WTC11 (cell line): ENCODE measurements around the gene PKP4. TPM values are rescaled to one million over a fixed set of nuclear protein-coding genes. Genes with fewer than 3 reads are reported as not detected.

Experiments used
- ATAC-seq: fragments of 200-7000 bp; cut with Tn5 transposase; 2 replicates; pipeline ENCODE4 v1.10.0; 2021; ENCODE audit warnings: mild to moderate bottlenecking, moderate library complexity
- CTCF ChIA-PET: fragments of 300-600 bp; sonication (Branson Sonifier 250); formaldehyde crosslinking; loops from one replicate; lab custom pipeline; 2021; ENCODE audit warnings: antibody characterized with exemption; lab: Charles Lee
- POLR2A ChIA-PET: fragments of 350-600 bp; sonication (Branson Sonifier 250); formaldehyde crosslinking; loops from one replicate; lab custom pipeline; 2021; ENCODE audit warnings: antibody characterized with exemption; lab: Charles Lee
- DNase-seq: peaks from one replicate; pipeline ENCODE4 v3.0.0; 2021; ENCODE audit warnings: low spot score
- H3K27ac Mint-ChIP-seq: 2 replicates; pipeline ENCODE4 v1.8.0; 2021; ENCODE audit warnings: mixed read lengths
- H3K27me3 Mint-ChIP-seq: 2 replicates; pipeline ENCODE4 v1.8.0; 2021; ENCODE audit warnings: low read depth, mild to moderate bottlenecking, moderate library complexity, mixed read lengths
- H3K36me3 Mint-ChIP-seq: 2 replicates; pipeline ENCODE4 v1.8.0; 2021; ENCODE audit warnings: mixed read lengths
- H3K4me1 Mint-ChIP-seq: 2 replicates; pipeline ENCODE4 v1.8.0; 2022; ENCODE audit warnings: mixed read lengths
- H3K4me3 Mint-ChIP-seq: 2 replicates; pipeline ENCODE4 v1.8.0; 2021; ENCODE audit warnings: mild to moderate bottlenecking, moderate library complexity, mixed read lengths
- H3K9me3 Mint-ChIP-seq: 2 replicates; pipeline ENCODE4 v1.8.0; 2021; ENCODE audit warnings: mixed read lengths
- ATF3 ChIP-seq: sonication (generic); formaldehyde crosslinking; conservative IDR thresholded peaks from 2 replicates; pipeline ENCODE4 v1.8.1; 2022; ENCODE audit warnings: mild to moderate bottlenecking, missing genetic modification reagents
- CREM ChIP-seq: sonication (generic); formaldehyde crosslinking; IDR thresholded peaks from 2 replicates; pipeline ENCODE4 v1.8.1; 2022; ENCODE audit warnings: mild to moderate bottlenecking, missing genetic modification reagents, moderate library complexity
- CTCF ChIP-seq: fragments of 200-600 bp; IDR thresholded peaks from 2 replicates; pipeline ENCODE4 v1.8.0; 2022; ENCODE audit warnings: antibody characterized with exemption
- E2F1 ChIP-seq: sonication (generic); formaldehyde crosslinking; IDR thresholded peaks from 2 replicates; pipeline ENCODE4 v1.8.0; 2022; ENCODE audit warnings: mild to moderate bottlenecking, missing genetic modification reagents
- E2F4 ChIP-seq: sonication (generic); formaldehyde crosslinking; IDR thresholded peaks from 2 replicates; pipeline ENCODE4 v1.8.1; 2022; ENCODE audit warnings: low read depth, mild to moderate bottlenecking, moderate library complexity, missing genetic modification reagents, borderline replicate concordance
- EMX1 ChIP-seq: fragments of 250-450 bp; sonication (Bioruptor Pico); IDR thresholded peaks from 2 replicates; pipeline ENCODE4 v1.8.0; 2021; ENCODE audit warnings: mild to moderate bottlenecking
- FOXK1 ChIP-seq: sonication (generic); formaldehyde crosslinking; IDR thresholded peaks from 2 replicates; pipeline ENCODE4 v1.8.0; 2022; ENCODE audit warnings: mild to moderate bottlenecking, moderate library complexity, missing genetic modification reagents
- FOXP4 ChIP-seq: sonication (generic); formaldehyde crosslinking; IDR thresholded peaks from 2 replicates; pipeline ENCODE4 v1.8.0; 2022; ENCODE audit warnings: mild to moderate bottlenecking, missing genetic modification reagents
- NFATC4 ChIP-seq: fragments of 250-450 bp; sonication (Bioruptor Pico); IDR thresholded peaks from 2 replicates; pipeline ENCODE4 v1.9.0; 2021; ENCODE audit warnings: mild to moderate bottlenecking
- NFE2L1 ChIP-seq: sonication (generic); formaldehyde crosslinking; IDR thresholded peaks from 2 replicates; pipeline ENCODE4 v1.8.1; 2023; ENCODE audit warnings: missing genetic modification reagents
- NR1H2 ChIP-seq: sonication (generic); formaldehyde crosslinking; IDR thresholded peaks from 2 replicates; pipeline ENCODE4 v1.9.0; 2021; ENCODE audit warnings: mild to moderate bottlenecking, moderate library complexity, missing genetic modification reagents
- PRDM15 ChIP-seq: sonication (generic); formaldehyde crosslinking; IDR thresholded peaks from 2 replicates; pipeline ENCODE4 v1.8.0; 2022; ENCODE audit warnings: missing genetic modification reagents
- PRRX2 ChIP-seq: fragments of 250-450 bp; sonication (Bioruptor Pico); IDR thresholded peaks from 2 replicates; pipeline ENCODE4 v1.8.0; 2021; ENCODE audit warnings: mild to moderate bottlenecking
- RORB ChIP-seq: fragments of 250-450 bp; sonication (Bioruptor Pico); IDR thresholded peaks from 2 replicates; pipeline ENCODE4 v1.9.0; 2021; ENCODE audit warnings: mild to moderate bottlenecking
- ZNF281 ChIP-seq: sonication (generic); formaldehyde crosslinking; IDR thresholded peaks from 2 replicates; pipeline ENCODE4 v1.8.0; 2023; ENCODE audit warnings: mild to moderate bottlenecking, missing genetic modification reagents
- total RNA-seq: library from RNA; stranded (reverse); gene quantifications from 3 replicates; pipeline ENCODE4 v1.2.3, GENCODE V29; 2021

PKP4 gene
- total RNA-seq, 1 experiment from 2014 or later, result 78.9 TPM

- no peak for TF ChIP-seq CTCF
- TF ChIP-seq EMX1 (CRISPR knock-in tag), result no peak
- no peak for TF ChIP-seq RORB
- TF ChIP-seq E2F4 (CRISPR knock-in tag), result no peak
Observed at GRCh38 chr2:158478237-158478636, 21.5 kb downstream of the PKP4 start (continued).

GRCh38 chr2:158478816-158479215 is 22.1 kb downstream of the PKP4 start:
- no peak for ATAC-seq
- Mint-ChIP-seq H3K4me3 (no peak overlapping the region), H3K27me3 (no peaks in the 10 kb centered on the region), H3K4me1 (peaks cover 39% of the 10 kb centered on the region)
- ChIA-PET POLR2A (no interaction called here), CTCF (no interaction called here)
- DNase-seq, result no peak
- TF ChIP-seq EMX1 (CRISPR knock-in tag), result no peak
- no peak for TF ChIP-seq NFATC4 (CRISPR knock-in tag)
- no peak for TF ChIP-seq FOXK1 (CRISPR knock-in tag)
- TF ChIP-seq CREM (CRISPR knock-in tag), result no peak
- TF ChIP-seq NR1H2 (CRISPR knock-in tag), result no peak
- TF ChIP-seq ATF3 (CRISPR knock-in tag), result no peak
- TF ChIP-seq E2F1, result no peak
- TF ChIP-seq PRRX2, result no peak
- TF ChIP-seq FOXP4 (CRISPR knock-in tag), result no peak
- no peak for TF ChIP-seq NFE2L1
- no peak for TF ChIP-seq ZNF281 (CRISPR knock-in tag)
- no peak for TF ChIP-seq PRDM15 (CRISPR knock-in tag)
- TF ChIP-seq, all 79 proteins: peak for 0
- Mint-ChIP-seq H3K27ac (no peak overlapping the region), H3K36me3 (peaks cover 8% of the 10 kb centered on the region), H3K9me3 (peaks cover 3% of the 10 kb centered on the region; the same call in 1 of the 2 replicates)
